Stomach (tissue), 9 donors: ENCODE results near the gene DIPK1C. TPM values are rescaled to one million over a fixed set of nuclear protein-coding genes. Genes with fewer than 3 reads are reported as not detected.

Experiments
- DNase-seq, 2 donors: peaks; one replicate each; pipeline versions ENCODE4 v3.0.0 to v3.0.0-alpha.2; 2013 to 2019
- H3K27ac ChIP-seq, 5 donors: fragments of 200-600 bp in 4 of 5; sonication (generic) in 4 of 5; one replicate each; pipeline ENCODE4 v1.5.1; 2013 to 2019; ENCODE audit warnings: mild to moderate bottlenecking in 1 of 5, moderate library complexity in 1 of 5
- H3K27me3 ChIP-seq, 3 donors: fragments of 200-600 bp; sonication (generic); one replicate each; pipeline ENCODE4 v1.5.1; 2017 to 2019; ENCODE audit warnings: mixed run types in 1 of 3
- H3K36me3 ChIP-seq, 4 donors: fragments of 200-600 bp; sonication (generic); 1 replicate in 3 of 4; 2 replicates in 1 of 4; pipeline ENCODE4 v1.5.1; 2016 to 2019
- H3K4me1 ChIP-seq, 4 donors: fragments of 200-600 bp; sonication (generic); one replicate each; pipeline ENCODE4 v1.5.1; 2016 to 2019
- H3K4me3 ChIP-seq, 4 donors: fragments of 200-600 bp; sonication (generic) in 3 of 4; one replicate each; pipeline ENCODE4 v1.5.1; 2016 to 2019; ENCODE audit warnings: mild to moderate bottlenecking in 1 of 4
- H3K9me3 ChIP-seq, 4 donors: fragments of 200-600 bp; sonication (generic); one replicate each; pipeline ENCODE4 v1.5.1; 2016 to 2019
- CTCF ChIP-seq, 7 experiments: fragments of 450-650 bp in 4 of 7; fragments of 200-600 bp in 3 of 7; sonication (generic) in 3 of 7; IDR thresholded peaks; one replicate each; pipeline ENCODE4 v1.5.1; 2016 to 2019; ENCODE audit warnings: antibody characterized with exemption in 7 of 7, control low read depth in 2 of 7, mild to moderate bottlenecking in 1 of 7
- EP300 ChIP-seq: sonication (generic); formaldehyde crosslinking; IDR thresholded peaks from one replicate; pipeline ENCODE4 v1.6.1; 2017; ENCODE audit warnings: antibody characterized with exemption
- POLR2A ChIP-seq, 4 donors: fragments of 450-650 bp; IDR thresholded peaks; one replicate each; pipeline ENCODE4 v1.6.1; 2016; ENCODE audit warnings: antibody characterized with exemption in 4 of 4, control low read depth in 2 of 4, mild to moderate bottlenecking in 1 of 4, moderate library complexity in 1 of 4
- POLR2AphosphoS5 ChIP-seq, 3 donors: sonication (generic); formaldehyde crosslinking; IDR thresholded peaks; one replicate each; pipeline ENCODE4 v1.6.1; 2016; ENCODE audit warnings: antibody characterized with exemption in 3 of 3
- WGBS, 5 donors: extraction: QIAGEN DNeasy Blood & Tissue Kit in 3 of 5; methylation state at CpG; one replicate each; pipeline versions ENCODE4 v1.1.5 to v1.1.7; 2013 to 2018; 5-methylcytosine and 5-hydroxymethylcytosine counted together
- intact Hi-C: fragments of 100-400 bp; cut with DNase I; formaldehyde crosslinking; loops from one replicate; pipeline ENCODE4 v1.15.1; 2023; ENCODE audit warnings: low total_unique reads
- polyA plus RNA-seq, 3 donors: library from polyadenylated mRNA; stranded (reverse); fragments of 200-250 nt; gene quantifications; one replicate each; pipeline ENCODE4 v1.2.3, GENCODE V29; 2013
- total RNA-seq, 5 donors: library from RNA; depleted of rRNA; stranded (reverse); fragments of >200 nt; gene quantifications; one replicate each; pipeline versions ENCODE4 v1.1.0 to v1.2.3, GENCODE V29; 2014 to 2016
- donor health status: healthy with polysubstance abuse.
- donor health status: Bipolar disorder and iron deficiency.
- donor health status: healthy.

Gene DIPK1C
- total and polyA plus RNA-seq, 8 donors = 0.55 to 2.3 (median 1.8) TPM; not detected in 3

- intact Hi-C loops = no loop called here
- 92 to 97% (median 96%) methylated on average over 7 of the region's 7 CpGs for WGBS, 5 donors
- TF ChIP-seq POLR2A (IDR thresholded peaks at IDR 0.05) (no peak), CTCF (IDR thresholded peaks at IDR 0.05) (no peak), EP300 (no peak), POLR2AphosphoS5 (IDR thresholded peaks at IDR 0.05) (no peak)
Measured at GRCh38 chr18:74460825-74461224, 3.7 kb upstream of the DIPK1C start.

GRCh38 chr18:74459889-74460288, 2.8 kb upstream of the DIPK1C start:
- WGBS, 5 donors = 63 to 73% (median 71%) methylated on average over 7 of the region's 7 CpGs
- intact Hi-C loops = no loop called here

More at GRCh38 chr18:74460825-74461224, 3.7 kb upstream of the DIPK1C start:
- Histone ChIP-seq H3K9me3 (no peaks in the 10 kb centered on the region), H3K4me3 (no peak overlapping the region), H3K27ac (no peak overlapping the region), H3K27me3 (peaks cover 9 to 43% (median 22%) of the 10 kb centered on the region in 3 donors), H3K4me1 (peaks cover 8 to 23% (median 19%) of the 10 kb centered on the region in 4 donors), H3K36me3 (no peaks in the 10 kb centered on the region)
- DNase-seq = no peak

GRCh38 chr18:74457725-74458421, 765 bp upstream of the DIPK1C start:
- Histone ChIP-seq H3K4me3 (peak overlapping the region in 2 of 4 donors; percentile 54 to 59), H3K36me3 (no peaks in the 10 kb centered on the region), H3K27me3 (peaks cover 9 to 72% (median 40%) of the 10 kb centered on the region in 3 donors), H3K4me1 (peaks cover 8 to 25% (median 19%) of the 10 kb centered on the region in 4 donors), H3K27ac (no peak overlapping the region), H3K9me3 (no peaks in the 10 kb centered on the region)
- intact Hi-C loops = no loop called here
- WGBS, 5 donors = 18 to 35% (median 24%) methylated on average over 24 to 34 of the region's 34 CpGs
- TF ChIP-seq POLR2A (IDR thresholded peaks at IDR 0.05) = no peak
- TF ChIP-seq CTCF (IDR thresholded peaks at IDR 0.05) = no peak
- TF ChIP-seq POLR2AphosphoS5 (IDR thresholded peaks at IDR 0.05) = no peak
- TF ChIP-seq EP300 = no peak
- DNase-seq = peak in 1 of 2 donors; percentile 16

More at GRCh38 chr18:74459889-74460288, 2.8 kb upstream of the DIPK1C start:
- Histone ChIP-seq H3K4me3 (no peak overlapping the region), H3K36me3 (no peaks in the 10 kb centered on the region), H3K27ac (no peak overlapping the region), H3K9me3 (no peaks in the 10 kb centered on the region), H3K4me1 (peaks cover 8 to 25% (median 19%) of the 10 kb centered on the region in 4 donors), H3K27me3 (peaks cover 9 to 53% (median 32%) of the 10 kb centered on the region in 3 donors)
- no peak for DNase-seq
- TF ChIP-seq POLR2A (IDR thresholded peaks at IDR 0.05) (no peak), POLR2AphosphoS5 (IDR thresholded peaks at IDR 0.05) (no peak), EP300 (no peak), CTCF (IDR thresholded peaks at IDR 0.05) (no peak)

- TF ChIP-seq POLR2AphosphoS5 (IDR thresholded peaks at IDR 0.05) (no peak), CTCF (IDR thresholded peaks at IDR 0.05) (no peak), POLR2A (IDR thresholded peaks at IDR 0.05) (no peak), EP300 (no peak)
- H3K27me3 ChIP-seq = peaks cover 9 to 68% (median 40%) of the 10 kb centered on the region in 3 donors
- no peaks in the 10 kb centered on the region for H3K36me3 ChIP-seq
- H3K4me1 ChIP-seq = peaks cover 8 to 25% (median 19%) of the 10 kb centered on the region in 4 donors
- WGBS, 5 donors = 0 to 2% (median 1%) methylated on average over 15 to 69 of the region's 69 CpGs
- peak in 1 of 2 donors; percentile 39 for DNase-seq
- intact Hi-C loops = no loop called here
- H3K4me3 ChIP-seq = peak overlapping the region; percentile 38 to 59 (median 46)
- no peaks in the 10 kb centered on the region for H3K9me3 ChIP-seq
- no peak overlapping the region for H3K27ac ChIP-seq
Measured at GRCh38 chr18:74456349-74457042, 612 bp downstream of the DIPK1C start.
